Tibial nerve (tissue), 4 donors: ENCODE results near the gene AMOTL2. TPM values are rescaled to one million over a fixed set of nuclear protein-coding genes. Genes with fewer than 3 reads are reported as not detected.

Experiments
- small RNA-seq: library from RNA; depleted of rRNA; stranded (forward); fragments of <200 nt; gene quantifications from one replicate; pipeline ENCODE3, GENCODE V24; 2016
- total RNA-seq, 4 donors: library from RNA; depleted of rRNA; stranded (reverse); fragments of >200 nt; gene quantifications; one replicate each; pipeline ENCODE4 v1.1.0, GENCODE V29; 2016

Gene AMOTL2
- total RNA-seq, 4 donors from 2014 or later = 216 to 337 (median 255) TPM

Small RNA genes lying within 50 kb of the gene (small RNA-seq; reads per million reads assigned to genes)
- not detected for gene HMGN1P9
- not detected for gene MIR6827

Other genes starting within 250 kb of the AMOTL2 start
- gene RYK, start 123.6 kb downstream of the AMOTL2 start, total RNA-seq = 10 to 100 TPM; 33.9 to 69.9 (median 57.8) TPM
- gene ANAPC13, start 111.5 kb upstream of the AMOTL2 start, total RNA-seq = 10 to 100 TPM; 32.7 to 56.8 (median 49.1) TPM
- gene CEP63, start 111.6 kb upstream of the AMOTL2 start, total RNA-seq = 10 to 100 TPM; 21.4 to 32.7 (median 27.8) TPM